Measurements from ENCODE around the gene AP2B1.

Gene AP2B1

GRCh38 chr17:35733366-35733765, 146.2 kb downstream of the AP2B1 start:
- H3K4me3 ChIP-seq (ENCODE audit: low read depth, low read length): no peak overlapping the region
- TF ChIP-seq, protein P1, sequence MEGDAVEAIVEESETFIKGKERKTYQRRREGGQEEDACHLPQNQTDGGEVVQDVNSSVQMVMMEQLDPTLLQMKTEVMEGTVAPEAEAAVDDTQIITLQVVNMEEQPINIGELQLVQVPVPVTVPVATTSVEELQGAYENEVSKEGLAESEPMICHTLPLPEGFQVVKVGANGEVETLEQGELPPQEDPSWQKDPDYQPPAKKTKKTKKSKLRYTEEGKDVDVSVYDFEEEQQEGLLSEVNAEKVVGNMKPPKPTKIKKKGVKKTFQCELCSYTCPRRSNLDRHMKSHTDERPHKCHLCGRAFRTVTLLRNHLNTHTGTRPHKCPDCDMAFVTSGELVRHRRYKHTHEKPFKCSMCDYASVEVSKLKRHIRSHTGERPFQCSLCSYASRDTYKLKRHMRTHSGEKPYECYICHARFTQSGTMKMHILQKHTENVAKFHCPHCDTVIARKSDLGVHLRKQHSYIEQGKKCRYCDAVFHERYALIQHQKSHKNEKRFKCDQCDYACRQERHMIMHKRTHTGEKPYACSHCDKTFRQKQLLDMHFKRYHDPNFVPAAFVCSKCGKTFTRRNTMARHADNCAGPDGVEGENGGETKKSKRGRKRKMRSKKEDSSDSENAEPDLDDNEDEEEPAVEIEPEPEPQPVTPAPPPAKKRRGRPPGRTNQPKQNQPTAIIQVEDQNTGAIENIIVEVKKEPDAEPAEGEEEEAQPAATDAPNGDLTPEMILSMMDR (IDR thresholded peaks at IDR 0.05; ENCODE audit: low read depth, low read length): no peak

GRCh38 chr17:35734396-35734795, 147.3 kb downstream of the AP2B1 start:
- TF ChIP-seq, protein P1 (IDR thresholded peaks at IDR 0.05; ENCODE audit: low read depth, low read length): no peak

GRCh38 chr17:35735036-35735805, 148.1 kb downstream of the AP2B1 start:
- TF ChIP-seq, protein P1 (IDR thresholded peaks at IDR 0.05; ENCODE audit: low read depth, low read length): no peak

More at GRCh38 chr17:35734396-35734795, 147.3 kb downstream of the AP2B1 start:
- no peak overlapping the region for H3K4me3 ChIP-seq (ENCODE audit: low read depth, low read length)

DNA sequence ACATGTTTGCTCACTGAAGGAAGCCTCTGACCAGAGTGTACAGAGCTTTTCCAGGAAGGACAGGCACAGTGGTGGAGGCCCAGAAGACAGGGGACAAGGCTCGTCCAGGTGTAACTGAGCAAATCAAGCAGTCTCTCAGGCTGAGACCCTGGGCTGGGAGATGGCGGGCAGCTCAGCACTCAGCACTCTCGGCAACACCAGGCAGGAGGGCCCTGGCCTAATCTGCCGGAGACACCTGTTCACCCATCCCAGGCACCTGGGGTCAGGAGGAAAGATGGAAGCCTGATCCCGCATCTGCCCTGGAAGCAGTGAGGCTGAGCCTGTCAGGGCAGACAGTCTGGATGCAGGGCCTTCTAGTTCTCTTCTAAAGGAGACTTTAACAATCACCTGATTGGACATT, 149.1 kb downstream of the AP2B1 start:
- no peak overlapping the region for H3K4me3 ChIP-seq (ENCODE audit: low read depth, low read length)
- TF ChIP-seq, protein P1 (IDR thresholded peaks at IDR 0.05; ENCODE audit: low read depth, low read length): no peak

More at GRCh38 chr17:35735036-35735805, 148.1 kb downstream of the AP2B1 start:
- no peak overlapping the region for H3K4me3 ChIP-seq (ENCODE audit: low read depth, low read length)

DNA sequence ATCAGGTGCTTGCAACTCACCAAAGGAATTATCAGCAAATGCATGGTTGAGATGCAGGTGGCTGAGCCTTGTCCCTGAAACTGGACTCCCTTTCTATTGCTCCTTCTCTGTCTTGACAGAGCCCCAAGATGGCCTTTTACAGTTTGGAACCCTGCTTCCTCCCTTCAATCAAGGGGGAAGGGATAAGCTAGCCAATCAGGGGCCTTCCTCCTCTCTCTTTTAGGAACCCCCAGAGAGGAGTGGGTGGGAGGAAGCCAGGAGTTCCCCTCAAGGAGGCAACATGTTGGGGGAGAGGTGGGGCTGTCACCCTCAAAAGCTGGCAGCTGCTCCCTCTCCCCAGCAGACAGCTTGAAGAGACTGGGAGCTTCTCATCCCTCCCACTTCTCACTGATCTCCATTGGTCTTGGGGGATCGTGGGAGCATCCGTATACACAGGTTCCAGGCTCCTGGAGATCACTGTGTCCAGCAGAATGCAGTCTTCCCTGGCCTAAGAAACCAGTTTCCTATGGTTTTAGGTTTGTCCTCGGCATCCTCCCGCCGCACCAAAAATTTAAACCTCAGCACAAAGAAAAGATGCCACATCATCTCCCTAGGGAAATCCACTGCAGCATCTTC, 151.5 kb downstream of the AP2B1 start:
- TF ChIP-seq, protein P1 (IDR thresholded peaks at IDR 0.05; ENCODE audit: low read depth, low read length): no peak
- H3K4me3 ChIP-seq (ENCODE audit: low read depth, low read length): no peak overlapping the region

DNA sequence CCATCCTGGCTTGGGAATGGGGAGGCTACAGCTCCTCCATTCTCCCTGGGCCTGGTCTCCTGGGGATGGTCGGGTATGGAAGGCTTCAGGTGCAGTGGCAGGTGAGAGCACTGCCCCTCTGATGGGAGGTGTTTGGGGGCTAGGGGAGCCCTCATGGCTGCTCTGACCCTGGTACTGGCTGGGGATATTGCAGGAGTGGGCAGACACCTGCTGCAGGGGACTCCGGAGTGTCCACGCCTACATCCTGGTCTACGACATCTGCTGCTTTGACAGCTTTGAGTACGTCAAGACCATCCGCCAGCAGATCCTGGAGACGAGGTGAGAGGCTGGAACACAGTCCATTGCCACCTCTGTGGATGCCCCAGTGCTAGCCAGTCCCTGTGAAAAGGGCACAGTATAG, 153.1 kb downstream of the AP2B1 start:
- no peak overlapping the region for H3K4me3 ChIP-seq (ENCODE audit: low read depth, low read length)
- TF ChIP-seq, protein P1 (IDR thresholded peaks at IDR 0.05; ENCODE audit: low read depth, low read length): no peak

All from WI38 (cell line).